ENCODE results near the gene BCL7C.
A peak's percentile ranks its signal among the peaks of the same experiment; 100 is the strongest.
"Not testable (repeated sequence)": the region's sequence is repeated elsewhere in the genome, so short reads cannot be mapped to it uniquely, and the experiment has no call there.

Gene BCL7C

GRCh38 chr16:30894540-30895368 lies 877 bp upstream of the BCL7C start:
- no peak for DNase-seq (ENCODE audit: low spot score)

GRCh38 chr16:30893417-30893743 lies 497 bp downstream of the BCL7C start:
- no peak for DNase-seq (ENCODE audit: low spot score)

GRCh38 chr16:30892670-30893416 lies 1.0 kb downstream of the BCL7C start:
- no peak for DNase-seq (ENCODE audit: low spot score)

- not testable (repeated sequence) for DNase-seq (ENCODE audit: low spot score)
These were observed 2.6 kb downstream of the BCL7C start for GRCh38 chr16:30891043-30891823.

GRCh38 chr16:30889721-30890120 lies 4.2 kb downstream of the BCL7C start:
- DNase-seq (ENCODE audit: low spot score): no peak

- DNase-seq (ENCODE audit: low spot score): no peak
These were observed 4.9 kb downstream of the BCL7C start for GRCh38 chr16:30888856-30889499.

- no peak for DNase-seq (ENCODE audit: low spot score)
These were observed 6.0 kb downstream of the BCL7C start for GRCh38 chr16:30887927-30888326.

GRCh38 chr16:30886145-30886544 lies 7.7 kb downstream of the BCL7C start:
- no peak for DNase-seq (ENCODE audit: low spot score)

GRCh38 chr16:30885196-30885595 lies 8.7 kb downstream of the BCL7C start:
- DNase-seq (ENCODE audit: low spot score): no peak

- DNase-seq (ENCODE audit: low spot score): no peak
These were observed 9.1 kb downstream of the BCL7C start for GRCh38 chr16:30884760-30885159.

GRCh38 chr16:30882429-30883310 lies 11.2 kb downstream of the BCL7C start:
- no peak for DNase-seq (ENCODE audit: low spot score)

GRCh38 chr16:30876867-30877266 lies 17.0 kb downstream of the BCL7C start:
- no peak for DNase-seq (ENCODE audit: low spot score)

GRCh38 chr16:30875871-30876801 lies 17.7 kb downstream of the BCL7C start:
- DNase-seq (ENCODE audit: low spot score): no peak

GRCh38 chr16:30874821-30875717 lies 18.8 kb downstream of the BCL7C start:
- peak; percentile 86 for DNase-seq (ENCODE audit: low spot score)

GRCh38 chr16:30874244-30874820 lies 19.5 kb downstream of the BCL7C start:
- no peak for DNase-seq (ENCODE audit: low spot score)

- DNase-seq (ENCODE audit: low spot score): no peak
These were observed 23.0 kb downstream of the BCL7C start for GRCh38 chr16:30870904-30871303.

- no peak for DNase-seq (ENCODE audit: low spot score)
These were observed 26.1 kb downstream of the BCL7C start for GRCh38 chr16:30867747-30868146.

GRCh38 chr16:30866031-30866430 lies 27.8 kb downstream of the BCL7C start:
- DNase-seq (ENCODE audit: low spot score): no peak

GRCh38 chr16:30863178-30863577 lies 30.7 kb downstream of the BCL7C start:
- DNase-seq (ENCODE audit: low spot score): not testable (repeated sequence)
